ENCODE data around the gene HOXA13. TPM values are rescaled to one million over a fixed set of nuclear protein-coding genes. Genes with fewer than 3 reads are reported as not detected.
A peak's percentile ranks its signal among the peaks of the same experiment; 100 is the strongest.

HOXA13 gene
- polyA plus RNA-seq, 3 donors from 2014 or later = not detected

GRCh38 chr7:27173956-27174873 lies 25.7 kb downstream of the HOXA13 start, which contains the start of gene HOXA10:
HOXA10 (minus strand) TSS chr7:27174320; CDS start chr7:27174306, 14 bp downstream.
- peak within 1 kb of the TSS; percentile 77 to 82 (median 80) for H3K4me3 Mint-ChIP-seq
- peaks cover 25 to 41% (median 27%) of the 10 kb centered on the region in 3 donors for H3K27me3 Mint-ChIP-seq (ENCODE audit: low read depth in 3 of 3)

GRCh38 chr7:27173511-27173955 lies 26.4 kb downstream of the HOXA13 start:
- no peaks in the 10 kb centered on the region for H3K9me3 Mint-ChIP-seq
- H3K4me1 Mint-ChIP-seq = peaks cover 25 to 32% of the 10 kb centered on the region in 2 donors
- DNase-seq = peak; percentile 59 to 72 (median 70)
- peaks cover 30 to 47% (median 32%) of the 10 kb centered on the region in 3 donors for H3K27me3 Mint-ChIP-seq (ENCODE audit: low read depth in 3 of 3)
- peak overlapping the region in 4 of 5 donors; percentile 51 to 78 (median 65) for H3K4me3 Mint-ChIP-seq
- no peak overlapping the region for H3K27ac Mint-ChIP-seq
- peaks cover 3 to 4% (median 4%) of the 10 kb centered on the region in 3 donors for H3K36me3 Mint-ChIP-seq

More at GRCh38 chr7:27173956-27174873, 25.7 kb downstream of the HOXA13 start, which contains the start of gene HOXA10:
- no peaks in the 10 kb centered on the region for H3K9me3 Mint-ChIP-seq
- peak within 1 kb of the TSS in 1 of 6 donors; percentile 50 for H3K27ac Mint-ChIP-seq
- H3K36me3 Mint-ChIP-seq = peaks cover 0 to 4% (median 3%) of the 10 kb centered on the region in 3 donors
- peaks cover 24 to 28% of the 10 kb centered on the region in 2 donors for H3K4me1 Mint-ChIP-seq
- DNase-seq = no peak

- no peaks in the 10 kb centered on the region for H3K9me3 Mint-ChIP-seq
Observed at GRCh38 chr7:27172823-27173510, 26.9 kb downstream of the HOXA13 start.

GRCh38 chr7:27172315-27172774 lies 27.5 kb downstream of the HOXA13 start:
- Mint-ChIP-seq H3K27me3 (ENCODE audit: low read depth in 3 of 3) (peaks cover 40 to 55% (median 42%) of the 10 kb centered on the region in 3 donors), H3K36me3 (peaks cover 3 to 5% (median 4%) of the 10 kb centered on the region in 3 donors), H3K4me1 (peaks cover 29 to 44% of the 10 kb centered on the region in 2 donors), H3K4me3 (peak overlapping the region; percentile 77 to 80 (median 78)), H3K9me3 (no peaks in the 10 kb centered on the region), H3K27ac (peak overlapping the region in 5 of 6 donors; percentile 11 to 85 (median 41))
- no peak for DNase-seq

More at GRCh38 chr7:27172823-27173510, 26.9 kb downstream of the HOXA13 start:
- peak overlapping the region; percentile 77 to 80 (median 79) for H3K4me3 Mint-ChIP-seq
- DNase-seq = no peak
- peaks cover 3 to 5% (median 4%) of the 10 kb centered on the region in 3 donors for H3K36me3 Mint-ChIP-seq
- peak overlapping the region in 2 of 6 donors; percentile 11 to 50 for H3K27ac Mint-ChIP-seq
- peaks cover 35 to 52% (median 36%) of the 10 kb centered on the region in 3 donors for H3K27me3 Mint-ChIP-seq (ENCODE audit: low read depth in 3 of 3)
- peaks cover 29 to 38% of the 10 kb centered on the region in 2 donors for H3K4me1 Mint-ChIP-seq

- no peak for DNase-seq
- peak overlapping the region; percentile 77 to 80 (median 78) for H3K4me3 Mint-ChIP-seq
- H3K27ac Mint-ChIP-seq = peak overlapping the region; percentile 11 to 85 (median 44)
- H3K36me3 Mint-ChIP-seq = peaks cover 3 to 5% (median 4%) of the 10 kb centered on the region in 3 donors
- H3K27me3 Mint-ChIP-seq (ENCODE audit: low read depth in 3 of 3) = peaks cover 43 to 59% (median 44%) of the 10 kb centered on the region in 3 donors
- H3K4me1 Mint-ChIP-seq = peaks cover 32 to 45% of the 10 kb centered on the region in 2 donors
- no peaks in the 10 kb centered on the region for H3K9me3 Mint-ChIP-seq
Observed at GRCh38 chr7:27171637-27172314, 28.1 kb downstream of the HOXA13 start.

- Mint-ChIP-seq H3K4me3 (peak overlapping the region; percentile 13 to 80 (median 70)), H3K27me3 (ENCODE audit: low read depth in 3 of 3) (peaks cover 43 to 62% (median 47%) of the 10 kb centered on the region in 3 donors), H3K4me1 (peaks cover 32 to 45% of the 10 kb centered on the region in 2 donors), H3K36me3 (peaks cover 3 to 5% (median 4%) of the 10 kb centered on the region in 3 donors), H3K27ac (peak overlapping the region in 5 of 6 donors; percentile 11 to 67 (median 28)), H3K9me3 (no peaks in the 10 kb centered on the region)
- peak in 1 of 3 donors; percentile 50 for DNase-seq
Observed at GRCh38 chr7:27171325-27171636, 28.6 kb downstream of the HOXA13 start.

- no peaks in the 10 kb centered on the region for H3K9me3 Mint-ChIP-seq
- H3K4me1 Mint-ChIP-seq = peaks cover 36 to 50% of the 10 kb centered on the region in 2 donors
- no peak for DNase-seq
- peaks cover 47 to 67% (median 51%) of the 10 kb centered on the region in 3 donors for H3K27me3 Mint-ChIP-seq (ENCODE audit: low read depth in 3 of 3)
- peaks cover 3 to 5% (median 4%) of the 10 kb centered on the region in 3 donors for H3K36me3 Mint-ChIP-seq
- H3K4me3 Mint-ChIP-seq = peak overlapping the region in 4 of 5 donors; percentile 43 to 80 (median 60)
- H3K27ac Mint-ChIP-seq = peak overlapping the region in 4 of 6 donors; percentile 24 to 67 (median 42)
Observed at GRCh38 chr7:27170426-27171324, 29.2 kb downstream of the HOXA13 start.

GRCh38 chr7:27169658-27170425 lies 30.0 kb downstream of the HOXA13 start:
- peak overlapping the region; percentile 9 to 74 (median 70) for H3K4me3 Mint-ChIP-seq

GRCh38 chr7:27168265-27168947 lies 31.5 kb downstream of the HOXA13 start:
- peaks cover 0 to 2% (median 0%) of the 10 kb centered on the region in 6 donors for H3K9me3 Mint-ChIP-seq
- peaks cover 63 to 85% (median 66%) of the 10 kb centered on the region in 3 donors for H3K27me3 Mint-ChIP-seq (ENCODE audit: low read depth in 3 of 3)
- H3K4me3 Mint-ChIP-seq = peak overlapping the region; percentile 49 to 80 (median 68)
- H3K4me1 Mint-ChIP-seq = peaks cover 46 to 70% of the 10 kb centered on the region in 2 donors
- peak in 1 of 3 donors; percentile 55 for DNase-seq
- peak overlapping the region; percentile 29 to 90 (median 81) for H3K27ac Mint-ChIP-seq
- peaks cover 3 to 5% (median 4%) of the 10 kb centered on the region in 3 donors for H3K36me3 Mint-ChIP-seq

More at GRCh38 chr7:27169658-27170425, 30.0 kb downstream of the HOXA13 start:
- DNase-seq = no peak
- H3K27me3 Mint-ChIP-seq (ENCODE audit: low read depth in 3 of 3) = peaks cover 53 to 74% (median 56%) of the 10 kb centered on the region in 3 donors
- peak overlapping the region in 3 of 6 donors; percentile 57 to 76 (median 72) for H3K27ac Mint-ChIP-seq
- no peaks in the 10 kb centered on the region for H3K9me3 Mint-ChIP-seq
- H3K36me3 Mint-ChIP-seq = peaks cover 3 to 5% (median 4%) of the 10 kb centered on the region in 3 donors
- H3K4me1 Mint-ChIP-seq = peaks cover 40 to 55% of the 10 kb centered on the region in 2 donors

GRCh38 chr7:27167916-27168264 lies 32.0 kb downstream of the HOXA13 start:
- no peak for DNase-seq

More at GRCh38 chr7:27167916-27168264, 32.0 kb downstream of the HOXA13 start:
- Mint-ChIP-seq H3K4me1 (peaks cover 46 to 72% of the 10 kb centered on the region in 2 donors), H3K9me3 (peaks cover 0 to 2% (median 0%) of the 10 kb centered on the region in 6 donors), H3K27me3 (ENCODE audit: low read depth in 3 of 3) (peaks cover 63 to 85% (median 69%) of the 10 kb centered on the region in 3 donors), H3K4me3 (peak overlapping the region; percentile 21 to 80 (median 51)), H3K36me3 (peaks cover 3 to 5% (median 4%) of the 10 kb centered on the region in 3 donors), H3K27ac (peak overlapping the region in 5 of 6 donors; percentile 32 to 90 (median 84))

All from immature natural killer cell (primary cell).